GM19452 (cell line): ENCODE measurements around the gene PDIA5.
"Not testable (repeated sequence)": the region's sequence is repeated elsewhere in the genome, so short reads cannot be mapped to it uniquely, and the experiment has no call there.

ENCODE experiments used
- ATAC-seq: cut with Tn5 transposase; IDR thresholded peaks from one replicate; pipeline ENCODE4 v1.9.1; 2021; ENCODE audit not compliant: unreplicated experiment

Gene PDIA5

DNA sequence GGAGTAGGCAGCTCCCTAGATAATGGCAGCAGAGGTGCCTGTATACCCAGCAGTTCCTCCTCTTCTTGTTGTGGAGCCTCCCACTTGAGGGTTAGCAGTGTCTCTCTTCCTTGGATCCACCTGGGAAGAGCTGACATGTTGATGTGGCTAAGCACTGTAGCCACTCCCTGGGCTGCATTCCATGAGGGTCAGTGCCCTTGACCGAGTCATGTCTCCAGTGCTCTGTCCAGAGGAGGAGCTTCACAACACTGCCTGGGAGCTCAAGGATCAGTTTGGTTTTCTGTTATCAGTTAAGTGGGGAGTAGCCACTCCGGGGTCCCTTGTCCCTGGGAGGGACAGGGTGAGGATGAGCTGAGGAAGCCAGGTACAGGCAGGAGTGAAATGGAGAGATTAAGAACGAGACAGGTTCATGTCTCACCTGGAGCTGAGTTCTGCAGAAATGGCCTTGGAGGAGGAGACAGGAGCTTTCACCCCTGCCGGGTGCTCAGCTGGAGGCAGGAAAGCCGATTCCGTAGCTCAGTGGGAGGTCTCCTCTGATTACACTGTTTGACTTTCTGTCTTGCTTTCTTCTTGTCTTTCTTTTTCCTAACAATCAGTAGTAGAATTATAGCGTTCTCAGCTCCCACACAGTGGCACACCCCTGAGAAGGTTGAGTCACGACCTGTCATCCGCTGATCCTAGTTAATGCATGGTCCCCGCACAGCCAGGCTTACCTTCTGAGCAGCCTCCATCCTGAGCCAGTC lies 77.0 kb downstream of the PDIA5 start:
- no peak for ATAC-seq

DNA sequence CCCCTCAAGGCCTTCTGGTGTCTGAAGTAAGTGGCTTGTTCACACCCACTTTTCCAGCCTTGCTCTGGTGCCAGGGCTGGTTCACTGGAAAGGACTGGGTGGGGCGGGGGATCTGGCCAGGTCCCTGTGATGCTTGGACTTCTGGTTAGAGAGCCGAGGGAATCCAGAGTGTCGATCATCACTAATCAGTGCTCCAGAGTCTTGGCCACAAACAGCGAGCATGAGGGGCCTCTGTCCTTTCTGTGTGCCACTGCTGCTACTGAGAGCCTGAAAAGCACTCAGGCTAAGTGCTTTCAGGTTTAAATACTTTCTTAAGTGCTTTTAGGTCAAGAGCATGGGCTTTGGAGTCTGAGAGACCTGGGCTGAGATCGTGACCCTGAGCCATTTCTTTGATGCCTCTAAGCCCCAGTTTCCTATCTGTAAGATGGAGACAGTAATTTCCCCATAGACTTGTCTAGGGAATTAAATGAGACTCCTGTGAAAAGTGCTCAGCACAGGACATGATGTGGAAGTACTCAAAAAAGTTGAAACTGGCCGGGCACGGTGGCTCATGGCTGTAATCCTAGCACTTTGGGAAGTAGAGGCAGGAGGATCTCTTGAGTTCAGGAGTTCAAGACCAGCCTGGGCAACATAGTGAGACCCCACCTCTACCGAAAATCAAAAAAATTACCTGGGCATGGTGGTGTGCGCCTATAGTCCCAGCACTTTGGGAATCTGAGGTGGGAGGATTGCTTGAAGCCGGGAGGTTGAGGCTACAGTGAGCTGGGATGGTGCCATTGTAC lies 81.1 kb downstream of the PDIA5 start:
- no peak for ATAC-seq

DNA sequence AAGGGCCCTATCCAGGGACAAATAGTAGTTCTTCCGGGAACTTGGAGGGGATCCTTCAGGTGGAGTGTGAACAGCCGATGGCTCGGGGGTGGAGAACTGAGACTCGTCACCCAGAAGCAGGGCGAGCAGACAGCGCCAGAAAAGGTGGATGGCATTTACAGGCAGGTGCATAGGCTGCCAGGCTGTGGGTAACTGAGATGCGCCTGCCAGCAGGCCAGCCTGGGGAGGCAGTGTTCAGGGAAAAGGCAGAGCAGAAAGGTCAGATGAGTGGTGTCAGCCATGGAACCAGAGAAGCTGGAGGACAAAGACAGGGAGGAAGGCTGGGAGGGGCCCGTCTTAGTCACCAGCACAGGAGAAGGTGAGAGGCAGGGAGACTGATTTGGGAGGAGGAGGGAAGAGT lies 81.9 kb downstream of the PDIA5 start:
- ATAC-seq: no peak

DNA sequence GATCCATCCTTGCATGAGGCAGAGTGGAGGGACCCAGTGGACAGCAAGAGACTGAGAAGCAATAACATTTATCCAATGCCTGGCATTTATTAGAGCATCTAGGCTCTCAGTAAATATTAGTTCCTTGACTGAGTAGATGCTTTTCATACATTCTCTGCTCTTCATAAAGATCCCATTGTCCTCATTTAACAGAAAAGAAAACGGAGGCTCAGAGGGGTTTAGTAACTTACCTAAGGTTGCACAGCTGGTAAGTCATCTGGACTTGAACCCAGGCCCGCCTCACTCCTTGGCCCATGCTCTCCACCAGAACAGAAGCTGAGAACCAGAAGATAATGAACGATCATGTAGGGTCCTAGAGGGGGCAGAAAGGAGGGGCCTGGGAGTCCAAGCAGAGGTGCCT lies 82.7 kb downstream of the PDIA5 start:
- ATAC-seq: no peak

DNA sequence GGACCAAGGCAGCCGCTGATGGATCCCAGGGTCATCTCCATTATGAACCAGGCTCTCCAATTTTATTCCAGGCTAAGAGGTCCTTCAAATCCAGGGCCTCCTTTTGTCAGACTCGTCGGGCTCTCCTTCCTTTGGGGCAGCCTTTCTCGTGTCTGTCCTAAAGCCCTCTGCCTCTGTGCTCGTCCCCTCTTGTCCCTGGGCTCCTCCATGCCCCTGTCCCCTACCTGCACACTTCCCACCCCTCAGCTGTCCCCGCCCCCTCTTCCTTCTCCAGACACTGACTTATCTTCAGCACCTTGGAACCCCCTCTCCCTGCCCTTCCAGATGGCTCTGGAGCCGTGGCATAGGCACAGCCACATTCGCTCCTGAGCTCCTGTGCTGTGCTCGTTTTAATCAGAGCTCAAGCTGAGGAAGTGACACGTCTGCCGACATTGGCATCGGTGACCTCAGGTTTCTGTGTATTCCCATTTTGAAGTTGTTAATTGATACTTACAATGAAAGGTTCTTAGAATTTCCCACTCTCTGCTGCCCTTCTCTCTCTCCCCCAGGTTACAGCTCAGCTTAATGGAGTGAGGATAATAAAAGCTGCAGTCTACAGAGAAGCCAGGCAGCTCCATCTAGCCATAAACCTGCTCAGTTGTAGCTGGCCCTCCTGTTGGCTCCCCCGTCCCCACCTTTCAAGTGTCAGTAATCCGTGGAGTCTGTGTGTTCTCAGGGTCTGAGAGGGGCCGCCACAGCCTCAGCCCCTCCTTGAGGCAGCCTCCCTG lies 83.8 kb downstream of the PDIA5 start:
- ATAC-seq: no peak

DNA sequence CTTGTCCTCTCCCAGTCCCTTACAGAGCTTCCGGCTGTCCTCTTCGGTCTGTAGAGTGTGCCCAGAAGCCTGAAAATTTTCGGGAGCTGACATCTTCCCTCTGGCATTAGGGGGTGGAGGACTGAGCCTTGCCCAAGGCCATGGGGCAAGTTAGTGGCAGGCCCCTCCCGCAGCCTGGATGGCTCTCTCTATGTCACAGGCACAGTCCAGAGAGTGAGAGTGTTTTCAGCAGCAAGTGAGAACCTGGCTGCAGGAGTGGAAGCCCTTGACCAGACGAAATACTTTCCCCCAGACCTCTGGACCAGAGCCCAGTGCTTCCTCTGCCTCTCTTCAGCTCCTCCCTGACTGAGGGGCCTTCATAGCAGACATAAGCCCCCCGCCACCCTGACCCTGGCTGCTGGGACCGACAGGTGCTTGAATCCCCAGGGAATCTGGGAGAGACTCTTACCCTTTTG lies 84.5 kb downstream of the PDIA5 start:
- no peak for ATAC-seq

DNA sequence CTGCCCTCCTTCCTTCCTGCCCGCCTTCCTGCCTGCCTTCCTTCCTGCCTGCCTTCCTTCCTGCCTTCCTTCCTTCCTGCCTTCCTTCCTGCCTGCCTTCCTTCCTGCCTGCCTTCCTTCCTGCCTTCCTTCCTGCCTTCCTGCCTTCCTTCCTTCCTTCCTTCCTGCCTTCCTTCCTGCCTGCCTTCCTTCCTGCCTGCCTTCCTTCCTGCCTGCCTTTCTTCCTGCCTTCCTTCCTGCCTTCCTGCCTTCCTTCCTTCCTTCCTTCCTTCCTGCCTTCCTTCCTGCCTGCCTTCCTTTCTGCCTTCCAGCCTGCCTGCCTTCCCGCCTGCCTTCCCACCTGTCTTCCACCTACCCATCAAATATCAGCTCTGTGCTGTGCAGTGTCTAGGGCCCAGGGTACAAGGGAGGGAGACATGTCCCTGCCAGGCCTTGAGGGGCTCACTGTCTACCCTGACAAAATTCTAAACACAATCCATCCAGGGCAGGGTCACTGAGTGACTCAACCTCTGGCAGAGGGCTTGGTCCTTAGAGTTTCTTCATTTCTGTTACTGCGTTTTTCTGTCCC lies 85.1 kb downstream of the PDIA5 start:
- ATAC-seq: not testable (repeated sequence)

DNA sequence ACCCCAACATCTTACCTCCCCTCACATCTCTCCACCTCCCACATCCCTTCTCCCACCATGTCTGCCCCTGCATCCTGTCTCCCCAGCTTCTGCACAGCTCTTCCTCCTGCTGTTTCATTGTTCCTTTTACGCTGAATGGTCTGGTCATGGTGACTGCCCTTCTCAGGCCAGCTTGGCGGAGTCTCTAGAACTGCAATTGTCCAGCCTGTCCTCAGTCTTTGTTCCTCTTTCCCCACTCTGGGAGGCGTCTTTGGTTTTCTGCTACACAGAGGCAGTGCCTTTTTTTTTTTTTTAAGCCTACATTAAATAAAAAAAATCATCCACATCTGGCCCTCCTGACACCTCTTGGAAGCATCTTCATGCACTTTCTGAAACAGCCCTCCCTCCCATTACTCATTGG lies 85.9 kb downstream of the PDIA5 start:
- no peak for ATAC-seq

DNA sequence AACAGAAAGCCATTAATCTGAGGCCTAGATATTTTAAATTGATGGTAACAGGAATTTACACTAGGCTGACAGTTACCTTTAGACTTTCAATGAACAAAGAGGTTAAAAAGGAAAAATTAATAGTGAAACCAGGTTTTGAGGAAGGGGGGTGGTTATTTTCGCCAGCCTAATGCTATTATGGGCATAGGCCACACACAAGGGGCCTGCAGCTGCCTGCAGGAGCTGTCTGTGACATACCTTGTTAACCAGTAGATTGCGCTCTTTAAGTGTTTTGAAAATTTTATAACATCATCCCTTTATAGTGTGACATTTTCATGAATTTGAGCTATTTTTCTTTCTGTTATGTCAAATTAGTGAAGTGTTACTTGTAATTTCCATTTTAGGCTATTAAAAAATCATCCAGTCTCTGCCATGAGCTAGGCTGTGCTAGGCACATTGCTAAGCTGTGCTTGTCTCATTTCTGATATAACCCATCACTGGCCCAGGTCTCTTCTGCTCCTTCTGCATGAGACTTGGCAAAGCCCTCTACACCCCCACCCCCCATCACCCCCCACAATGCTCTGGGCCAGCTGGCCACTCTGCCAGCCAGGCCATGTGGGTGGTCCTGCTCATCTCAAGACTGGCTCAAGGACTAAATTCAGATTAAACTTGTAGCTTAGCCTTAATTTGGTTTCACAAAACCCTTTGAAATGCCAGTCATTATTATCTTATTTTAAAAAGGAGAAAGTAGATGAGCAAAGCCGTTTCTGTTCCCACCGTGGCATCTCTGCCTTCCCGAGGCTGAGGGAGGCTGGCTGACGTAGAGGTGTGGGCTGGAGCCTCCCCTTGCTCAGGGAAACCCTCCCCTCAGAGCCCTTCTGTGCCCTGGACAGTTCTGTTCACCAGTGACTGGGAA lies 86.5 kb downstream of the PDIA5 start:
- no peak for ATAC-seq

DNA sequence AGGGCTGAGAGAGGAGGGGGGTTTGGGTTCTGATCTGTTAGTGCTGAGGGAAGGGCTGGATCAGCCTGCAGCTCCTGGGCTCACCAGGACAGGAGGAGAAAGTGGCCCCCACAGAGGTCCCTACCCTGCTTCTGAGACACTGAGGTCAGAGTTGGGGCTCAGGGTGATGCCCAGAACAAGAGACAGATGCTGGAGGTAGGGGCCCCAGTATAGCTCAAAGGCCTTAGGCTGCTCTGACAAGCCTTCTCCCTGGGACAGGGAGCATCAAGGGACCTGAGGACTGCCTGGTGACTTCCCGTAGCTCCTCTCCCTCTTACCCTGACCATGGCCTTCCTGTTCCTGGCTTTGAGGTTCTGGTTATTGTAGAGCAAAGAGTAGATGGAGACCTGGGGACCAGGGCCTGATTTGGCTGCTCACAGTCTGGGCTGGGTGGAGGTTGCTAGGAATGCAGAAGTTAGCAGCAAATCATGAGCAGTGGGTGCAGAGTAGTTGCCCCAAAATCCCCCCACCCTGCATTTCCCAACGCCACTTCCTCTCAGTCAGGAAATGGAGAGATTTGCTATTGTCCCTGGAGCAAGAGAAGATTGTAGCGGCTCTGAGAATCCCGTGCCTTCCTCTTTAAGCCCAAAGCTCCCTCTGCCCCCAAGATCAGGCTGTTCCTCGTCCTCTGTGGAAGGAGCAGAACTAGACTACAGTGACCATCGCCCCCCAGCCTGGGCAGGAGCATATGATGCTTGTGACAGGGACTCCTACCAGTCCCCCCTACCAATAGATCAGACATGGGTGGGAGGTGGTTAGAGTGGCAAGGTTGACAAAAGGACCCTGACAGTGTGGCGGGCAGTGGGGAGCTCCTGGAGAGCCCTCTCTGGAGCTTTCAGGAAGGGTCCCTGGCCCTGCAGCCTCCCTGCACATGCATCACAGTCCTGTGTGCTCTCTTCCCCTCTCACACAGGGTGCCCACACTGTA lies 87.5 kb downstream of the PDIA5 start:
- no peak for ATAC-seq

DNA sequence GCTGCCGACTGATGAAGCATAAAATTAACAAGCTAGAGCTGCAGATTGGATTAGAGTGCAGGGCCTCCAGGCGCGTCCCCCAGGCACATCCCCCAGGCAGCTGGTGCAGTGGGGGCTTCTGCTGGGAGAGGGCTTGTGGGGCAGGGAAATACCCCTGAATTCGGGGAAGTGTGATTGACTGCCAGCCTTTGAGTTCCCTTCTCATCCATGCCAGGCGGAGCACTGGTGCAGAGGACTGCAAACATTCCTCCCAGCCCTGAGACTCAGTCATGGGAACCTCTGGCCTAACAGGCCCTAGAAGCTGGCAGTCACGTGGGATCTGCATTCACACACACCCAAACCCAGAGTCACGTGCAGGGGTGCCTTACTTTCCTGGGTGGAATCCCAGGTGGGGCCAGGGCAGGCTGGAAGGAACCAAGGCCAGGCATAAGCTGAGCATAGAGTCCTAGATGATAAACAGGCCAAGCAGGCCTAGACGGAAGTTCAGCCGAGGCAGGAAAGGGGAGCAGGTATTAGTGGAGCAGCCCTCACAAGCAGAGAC lies 88.7 kb downstream of the PDIA5 start:
- no peak for ATAC-seq

DNA sequence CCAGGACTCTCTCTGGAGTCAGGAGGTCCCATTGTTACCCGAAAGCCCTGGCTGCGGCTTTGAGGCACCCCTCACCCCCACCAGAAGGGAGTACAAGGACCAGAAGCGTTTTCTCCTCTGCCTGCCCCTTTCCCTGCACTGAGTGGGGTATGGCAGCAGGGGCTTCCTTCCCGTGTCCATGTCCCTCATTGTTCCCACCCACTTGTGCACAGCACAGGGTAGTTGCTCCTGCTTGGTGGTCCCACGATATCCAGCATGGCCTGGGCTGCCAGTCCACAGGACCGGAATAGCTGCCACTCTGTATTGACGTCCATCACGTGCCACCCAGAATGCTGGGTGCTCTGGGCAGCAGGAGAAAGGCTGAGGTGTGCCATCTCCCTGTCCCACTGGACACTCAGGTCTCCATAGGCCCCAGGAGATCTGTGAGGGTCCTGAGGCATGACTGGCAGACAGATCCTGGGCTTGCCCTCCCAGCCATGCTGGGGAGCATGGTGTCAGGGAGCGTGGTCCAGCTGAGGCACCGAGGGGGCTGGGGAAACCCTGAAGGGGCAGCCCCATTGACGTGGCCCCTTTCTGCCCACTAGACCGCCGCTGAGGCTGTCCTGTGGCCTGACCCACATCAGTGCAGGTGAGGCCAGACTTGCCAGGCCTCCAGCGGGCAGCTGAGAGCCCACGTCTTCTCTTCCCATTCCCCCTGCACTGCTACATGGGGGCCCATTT lies 89.6 kb downstream of the PDIA5 start:
- ATAC-seq: no peak

DNA sequence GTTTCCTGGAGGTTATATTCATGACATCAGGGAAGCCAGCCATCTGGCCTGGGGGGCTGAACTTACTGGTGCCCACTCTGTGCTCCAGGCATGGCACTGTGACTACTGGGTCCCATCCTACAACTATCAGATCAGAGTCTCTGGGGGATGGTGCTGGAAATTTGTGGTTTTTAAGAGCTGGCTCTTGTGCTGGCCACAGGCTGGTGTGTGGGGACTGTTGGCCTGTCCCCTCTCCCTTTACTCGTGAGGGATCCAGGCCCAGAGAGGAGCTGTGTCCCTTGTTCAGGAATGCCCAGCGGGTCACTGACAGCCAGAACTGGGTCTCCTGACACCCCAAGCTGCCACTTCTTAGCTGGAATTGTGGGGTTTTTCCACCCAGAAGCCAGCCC lies 90.4 kb downstream of the PDIA5 start:
- no peak for ATAC-seq

DNA sequence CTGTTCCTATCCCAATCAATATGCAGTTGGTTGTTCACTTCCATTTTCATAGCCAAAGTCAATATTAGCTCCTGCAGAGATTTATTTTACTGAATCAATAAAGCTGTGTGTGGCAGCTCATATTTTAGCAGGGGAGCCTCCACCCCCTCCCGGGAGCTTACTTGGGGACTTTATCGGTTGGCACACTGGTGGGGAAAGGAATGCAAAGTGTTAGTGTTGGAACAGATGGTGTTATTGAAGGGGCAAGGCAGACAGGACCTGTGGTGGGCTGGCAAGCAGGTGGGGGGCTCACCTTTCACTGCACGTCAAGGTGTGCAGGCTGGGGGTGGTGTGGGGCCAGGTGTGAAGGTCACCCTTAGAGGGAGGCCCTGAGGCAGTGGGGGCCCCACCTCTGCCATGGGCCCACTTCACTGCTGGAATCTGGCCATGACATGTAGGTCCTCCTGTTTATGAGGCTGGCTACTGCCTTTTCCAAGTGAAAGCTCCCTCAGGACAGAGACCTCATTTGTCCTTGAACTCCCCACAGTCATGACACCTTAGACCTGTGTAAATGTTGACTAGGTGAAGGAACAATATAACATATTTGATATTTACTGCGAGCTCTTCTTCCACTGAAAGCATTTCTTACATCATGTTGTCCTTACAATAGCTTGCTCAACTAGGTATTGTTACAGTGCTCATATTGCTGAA lies 90.9 kb downstream of the PDIA5 start:
- ATAC-seq: no peak

DNA sequence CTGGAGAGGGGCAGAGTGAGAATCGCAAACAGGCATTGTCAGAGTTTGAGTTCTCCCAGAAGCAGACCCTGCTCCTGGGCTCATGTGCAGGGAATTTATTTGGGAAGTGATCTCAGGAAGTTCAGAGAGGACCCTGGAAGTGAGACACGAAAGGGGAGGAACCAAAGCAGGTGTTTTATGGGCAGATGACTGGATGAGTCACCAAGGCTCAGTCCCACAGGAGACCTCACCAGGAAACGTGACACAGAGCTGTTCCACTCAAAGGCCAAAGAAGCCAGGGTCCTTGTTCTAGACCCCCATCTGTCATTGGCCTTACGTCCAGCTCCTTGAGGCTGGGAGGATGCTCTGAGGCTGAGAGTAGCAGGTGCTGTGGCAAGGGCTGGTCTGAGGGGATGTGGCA lies 91.5 kb downstream of the PDIA5 start:
- no peak for ATAC-seq

DNA sequence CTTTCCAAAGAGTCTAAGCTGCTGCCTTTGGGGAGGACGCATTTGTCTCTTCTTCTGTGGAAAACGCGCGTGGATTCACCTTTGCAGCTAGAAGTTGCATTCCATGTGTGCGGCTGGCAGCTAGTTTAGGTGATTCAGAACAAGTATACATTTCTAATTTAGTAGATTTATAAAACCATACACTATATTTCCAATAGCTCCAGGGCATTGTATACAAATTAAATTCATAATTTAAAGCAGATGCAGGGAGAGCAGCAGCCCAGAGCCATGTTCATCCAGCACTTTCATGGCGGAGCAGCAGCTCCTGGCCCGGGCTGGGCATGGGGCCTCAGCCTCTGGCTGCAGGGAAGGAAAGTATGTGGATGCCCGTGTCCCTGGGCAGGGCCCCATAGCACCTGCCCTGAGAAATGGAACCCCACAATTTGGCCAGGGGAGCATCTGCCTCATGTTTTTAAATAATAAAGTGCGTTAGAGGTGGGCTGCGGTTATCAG lies 92.1 kb downstream of the PDIA5 start:
- no peak for ATAC-seq

DNA sequence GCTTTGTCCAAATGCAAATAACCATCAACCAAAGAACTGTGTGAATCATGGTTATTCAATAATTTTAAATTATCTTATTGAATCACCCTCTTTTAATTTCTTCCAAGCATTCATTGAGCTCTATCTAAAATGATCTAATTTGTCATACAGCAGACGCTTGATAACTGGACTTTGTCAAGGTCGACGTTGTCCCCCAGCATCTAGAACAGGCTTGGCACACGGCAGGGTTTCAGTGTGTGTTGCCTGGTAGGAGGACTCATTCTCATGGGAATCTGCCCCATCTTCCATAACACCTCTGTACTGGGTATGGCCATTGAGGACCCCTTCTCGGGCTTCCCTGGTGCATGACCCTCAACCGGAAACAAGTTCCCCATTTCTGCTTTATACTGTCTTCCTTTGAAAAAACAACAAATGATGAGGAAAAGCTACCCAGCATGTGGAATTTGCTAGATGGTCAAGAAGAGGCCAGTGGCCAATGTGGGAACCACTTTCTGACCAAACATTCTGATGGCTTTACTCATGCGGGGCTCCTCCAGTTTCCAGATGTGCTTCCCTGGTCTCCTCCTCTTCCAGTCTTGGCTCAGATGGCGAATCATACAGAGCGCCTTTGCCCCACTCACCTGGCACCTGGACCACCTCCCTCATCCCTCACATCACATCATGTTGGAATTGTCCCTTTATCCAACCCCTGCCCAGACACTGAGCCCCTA lies 93.3 kb downstream of the PDIA5 start:
- no peak for ATAC-seq
